Stimulated activated CD4-positive, alpha-beta T cell treated with anti-CD3 and anti-CD28 coated beads, Interleukin-4, amount 100 ng/mL, for 1 hour (primary cell): ENCODE data around the gene FTCD.
"Not testable (repeated sequence)": the region's sequence is repeated elsewhere in the genome, so short reads cannot be mapped to it uniquely, and the experiment has no call there.

Experiments used
- DNase-seq: peaks from one replicate; pipeline ENCODE4 v3.0.0-alpha.2; 2020

Gene FTCD

DNA sequence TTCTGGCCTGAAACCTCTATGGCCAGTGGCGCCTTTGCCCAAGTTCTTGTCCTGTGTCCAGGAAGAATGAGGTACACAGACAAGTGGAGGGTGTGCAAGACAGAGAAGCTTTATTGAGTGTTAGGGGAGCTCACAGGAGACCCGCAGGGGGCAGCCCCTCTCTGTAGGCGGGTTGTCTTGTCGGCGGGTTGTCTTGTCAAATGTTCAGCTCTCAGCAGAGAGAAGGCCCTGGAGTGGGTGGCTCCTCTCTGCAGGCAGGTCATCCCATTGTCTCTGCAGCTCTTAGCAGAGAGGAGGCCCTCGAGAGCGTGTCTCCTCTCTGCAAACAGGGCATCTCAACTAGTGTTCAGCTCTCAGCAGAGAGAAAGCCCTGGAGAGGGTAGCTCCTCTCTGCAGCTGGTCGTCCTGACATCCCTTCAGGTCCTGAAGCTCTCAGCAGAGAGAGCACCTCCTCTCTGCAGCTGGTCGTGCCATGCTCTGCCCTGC is 46.5 kb downstream of the FTCD start:
- no peak for DNase-seq

DNA sequence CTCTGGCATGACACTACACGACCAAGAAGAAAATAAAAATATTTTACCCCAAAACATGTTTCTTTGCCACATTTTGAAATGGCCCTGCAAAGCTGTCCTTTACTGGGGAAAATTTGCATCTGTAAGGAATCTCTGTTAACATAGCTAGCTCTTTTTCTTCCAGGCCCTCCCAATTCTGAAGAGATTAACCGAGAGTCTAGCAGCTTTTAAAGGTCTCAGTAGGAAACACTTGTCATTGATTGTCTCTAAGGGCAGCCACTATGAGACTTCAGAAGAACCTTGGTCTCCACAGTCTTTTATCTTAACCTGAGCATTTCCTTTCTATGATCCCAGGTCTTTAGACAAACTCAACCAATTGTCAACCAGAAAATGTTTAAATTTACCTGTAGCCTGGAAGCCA is 48.0 kb downstream of the FTCD start:
- not testable (repeated sequence) for DNase-seq

DNA sequence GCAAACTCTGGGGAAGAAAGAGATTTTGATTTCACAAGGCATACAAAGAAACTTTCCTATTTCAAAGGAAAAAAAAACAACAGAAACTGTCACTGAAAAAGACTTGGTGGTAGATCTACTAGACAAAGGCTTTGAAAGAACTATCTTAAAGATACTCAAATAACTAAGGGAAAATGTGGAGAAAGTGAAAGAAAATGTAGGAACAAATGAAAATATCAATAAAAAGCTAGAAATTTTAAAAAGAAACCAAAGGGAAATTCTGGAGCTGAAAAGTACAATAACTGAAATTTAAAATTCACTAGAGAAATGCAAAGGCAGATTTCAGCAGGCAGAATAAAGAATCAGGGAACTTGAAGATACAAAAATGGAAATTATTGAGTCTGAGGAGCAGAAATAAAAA is 51.3 kb downstream of the FTCD start:
- no peak for DNase-seq

DNA sequence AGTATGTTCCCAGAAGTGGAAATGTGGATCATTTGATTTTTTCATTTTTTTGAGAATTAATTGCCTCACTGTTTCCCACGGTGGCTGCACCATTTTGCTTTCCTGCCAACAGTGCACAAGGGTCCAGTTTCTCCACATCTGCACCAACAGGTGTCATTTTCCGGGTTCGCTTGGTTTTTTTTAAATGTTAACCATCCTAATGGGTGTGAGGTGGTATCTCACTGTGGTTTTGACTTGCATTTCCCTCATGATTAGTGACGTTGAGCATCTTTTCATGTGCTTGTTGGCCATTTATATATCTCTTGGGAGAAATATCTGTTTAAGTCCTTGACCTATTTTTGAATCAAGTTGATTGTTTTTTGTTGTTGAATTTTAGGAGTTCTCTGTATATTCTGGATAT is 54.5 kb downstream of the FTCD start:
- DNase-seq: no peak

DNA sequence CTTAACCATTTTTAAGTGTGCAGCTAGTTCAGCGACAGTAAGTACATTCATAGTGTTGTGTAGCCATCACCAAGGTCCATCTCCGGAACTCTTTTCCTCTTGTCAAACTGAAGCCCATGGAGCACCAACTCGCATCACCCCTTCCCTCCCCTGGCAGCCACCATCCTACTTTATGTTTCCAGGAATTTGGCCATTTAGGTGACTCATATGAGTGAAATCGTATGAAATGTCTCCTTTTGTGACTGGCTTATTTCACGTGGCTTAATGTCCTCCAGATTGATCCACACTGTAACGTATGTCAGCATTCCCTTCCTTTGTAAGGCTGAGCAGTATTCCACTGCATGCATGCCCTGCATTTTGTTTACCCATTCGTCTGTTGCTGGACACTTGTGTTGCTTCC is 55.0 kb downstream of the FTCD start:
- no peak for DNase-seq

DNA sequence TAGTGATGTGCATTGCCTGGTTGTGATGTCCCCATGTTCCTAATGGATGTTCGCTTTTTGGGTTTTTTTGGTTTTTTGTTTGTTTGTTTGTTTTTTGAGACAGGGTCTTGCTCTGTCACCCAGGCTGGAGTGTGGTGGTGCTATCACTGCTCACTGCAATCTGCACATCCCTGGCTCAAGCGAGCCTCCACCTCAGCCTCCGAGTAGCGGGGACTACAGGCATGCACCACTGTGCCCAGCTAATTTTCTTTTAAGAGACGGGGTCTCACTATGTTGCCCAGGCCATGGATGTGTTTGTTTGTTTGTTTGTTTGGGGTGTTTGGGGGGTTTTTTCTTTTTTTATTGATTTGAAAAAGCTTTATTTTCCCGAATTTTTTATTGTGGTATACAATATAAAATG is 55.4 kb downstream of the FTCD start:
- DNase-seq: no peak

DNA sequence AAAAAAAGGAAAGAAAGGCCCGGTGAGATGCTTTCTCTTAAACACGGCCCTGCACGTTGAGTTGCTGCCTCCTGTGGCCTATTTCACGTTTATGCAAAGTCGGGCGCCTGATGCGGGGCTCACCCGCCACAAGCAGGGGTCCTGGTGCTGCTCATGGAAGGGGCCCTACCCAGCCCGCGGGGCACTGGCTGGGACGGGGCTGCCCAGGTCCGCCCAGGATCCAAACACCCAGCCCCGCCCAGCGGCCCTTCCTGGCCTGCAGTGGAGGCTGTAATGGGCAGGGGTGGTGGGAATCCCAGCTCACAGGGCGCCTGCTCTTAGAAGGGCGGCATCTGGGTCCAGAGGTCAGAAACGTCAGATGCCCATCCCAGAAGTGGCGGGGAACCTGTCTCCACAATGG is 55.9 kb downstream of the FTCD start:
- no peak for DNase-seq

DNA sequence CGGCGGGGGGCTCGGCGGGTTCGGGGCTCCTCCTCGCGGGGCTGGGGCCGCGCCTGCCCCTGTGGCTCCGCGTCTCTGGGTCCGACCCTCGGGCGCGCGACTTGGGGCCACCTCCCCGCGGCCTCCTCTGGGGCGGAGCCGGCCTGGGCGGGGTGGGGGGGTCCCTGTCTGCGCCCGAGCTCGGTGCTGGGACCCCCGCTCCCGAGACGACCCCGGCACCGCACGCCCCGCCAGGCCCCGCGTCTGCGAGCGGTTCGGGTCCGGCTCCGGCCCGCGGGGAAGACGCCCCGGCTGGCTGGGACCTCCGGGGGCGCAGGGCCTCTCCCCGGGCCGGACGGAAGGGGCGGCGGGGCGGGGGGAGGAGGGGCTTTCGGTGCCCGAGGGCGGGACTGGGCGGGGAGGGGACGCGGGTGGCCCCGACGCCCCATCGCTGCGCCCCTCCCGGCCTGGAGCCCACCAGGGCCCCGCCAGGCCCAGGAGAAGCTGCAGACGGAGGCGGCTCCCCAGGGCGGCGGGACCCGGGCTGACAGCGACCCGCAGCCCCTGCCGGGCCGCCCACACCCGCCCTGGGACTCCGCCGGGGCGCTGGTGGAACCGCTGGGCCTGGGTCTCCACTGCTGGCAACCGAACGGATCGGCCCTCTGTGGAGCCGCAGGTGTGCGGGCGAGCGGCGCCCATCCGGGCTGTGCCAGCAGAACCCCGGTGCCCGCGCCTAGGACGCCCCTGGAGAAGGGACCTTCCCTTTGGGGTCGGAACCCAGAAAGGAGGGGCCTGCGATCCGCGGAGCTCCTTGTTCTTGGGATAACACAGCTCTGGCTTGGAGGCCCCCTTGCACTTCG is 56.9 kb downstream of the FTCD start:
- DNase-seq: no peak

DNA sequence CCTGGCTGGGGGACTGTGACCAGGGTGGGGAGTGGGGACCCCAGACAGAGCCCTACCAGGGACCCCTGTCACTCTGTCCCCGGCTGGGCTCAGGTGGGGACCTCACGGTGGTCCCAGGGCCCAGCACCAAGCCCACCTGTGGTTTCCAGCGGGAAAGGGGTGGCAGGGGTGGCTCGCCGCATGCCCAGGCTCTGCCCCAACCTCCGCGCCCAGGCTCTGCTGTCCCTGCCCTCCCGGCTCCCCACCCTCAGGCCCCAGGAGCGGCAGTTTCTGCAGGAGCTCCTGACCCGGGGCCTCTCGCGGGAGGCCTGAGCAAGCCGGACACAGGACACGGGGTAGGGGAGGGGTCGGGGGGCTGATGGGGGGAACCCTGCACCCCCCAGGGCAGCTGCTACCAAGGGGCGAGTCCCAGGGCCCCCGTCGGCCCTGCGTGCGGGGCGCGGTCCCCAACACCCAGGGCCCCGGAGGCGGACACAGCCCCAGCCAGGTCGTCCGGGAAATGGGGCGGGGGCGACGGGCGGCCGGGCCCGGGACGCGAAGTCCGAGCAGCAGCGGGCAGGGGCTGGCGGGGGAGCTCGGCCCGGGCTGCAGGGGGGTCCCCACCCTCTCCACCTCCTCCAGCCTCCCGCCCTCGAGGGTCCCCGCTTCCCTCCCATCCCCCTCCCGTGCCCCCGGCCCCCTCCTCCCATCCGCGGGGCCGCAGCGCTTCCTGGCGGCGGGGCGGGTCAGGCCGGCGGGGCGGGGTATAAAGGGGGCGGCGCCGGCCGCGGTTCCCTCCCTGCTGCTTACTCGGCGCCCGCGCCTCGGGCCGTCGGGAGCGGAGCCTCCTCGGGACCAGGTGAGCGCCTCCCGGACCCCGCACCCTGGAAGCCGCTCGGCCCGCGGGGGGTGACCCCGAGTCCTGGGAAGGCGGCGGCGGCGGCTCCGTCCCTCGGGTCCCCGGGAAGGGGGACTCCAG is 57.8 kb downstream of the FTCD start, which contains the start of gene COL6A2:
TSS of gene COL6A2 (plus strand) at position 777 of the 958 bp plus-strand sequence.
- DNase-seq: peak; percentile 67

DNA sequence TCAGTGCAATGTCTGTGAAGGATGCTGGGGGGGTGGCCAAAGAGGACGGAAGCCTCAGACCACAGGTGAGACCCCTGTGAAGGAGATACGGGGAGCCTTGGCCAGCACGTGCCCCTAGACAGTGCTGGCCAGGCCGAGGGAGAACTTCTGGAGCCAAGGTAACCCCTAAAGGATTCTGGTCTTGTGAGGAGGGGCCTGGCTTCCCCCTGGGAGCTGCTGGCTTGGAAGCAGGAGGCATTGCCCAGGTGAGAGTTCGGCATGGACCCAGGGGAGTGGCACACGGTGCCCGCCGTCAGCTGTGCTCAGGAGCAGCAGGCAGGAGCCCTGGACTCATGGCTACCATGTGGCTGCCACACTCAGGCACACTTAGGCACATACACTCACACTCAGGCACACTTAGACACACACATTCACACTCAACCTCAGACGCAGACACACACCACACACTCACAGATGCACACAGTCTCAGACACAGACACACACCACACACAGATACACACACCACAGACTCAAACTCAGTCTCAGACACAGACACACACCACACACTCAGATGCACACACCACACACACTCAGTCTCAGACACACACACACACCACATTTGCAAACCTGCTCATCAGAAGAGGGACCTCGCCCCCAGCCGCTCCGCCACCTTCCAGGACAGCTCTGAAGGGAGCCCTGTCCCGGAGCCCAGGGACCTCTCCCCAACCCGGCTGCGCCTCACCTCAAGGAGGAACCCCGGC is 58.6 kb downstream of the FTCD start:
- no peak for DNase-seq

DNA sequence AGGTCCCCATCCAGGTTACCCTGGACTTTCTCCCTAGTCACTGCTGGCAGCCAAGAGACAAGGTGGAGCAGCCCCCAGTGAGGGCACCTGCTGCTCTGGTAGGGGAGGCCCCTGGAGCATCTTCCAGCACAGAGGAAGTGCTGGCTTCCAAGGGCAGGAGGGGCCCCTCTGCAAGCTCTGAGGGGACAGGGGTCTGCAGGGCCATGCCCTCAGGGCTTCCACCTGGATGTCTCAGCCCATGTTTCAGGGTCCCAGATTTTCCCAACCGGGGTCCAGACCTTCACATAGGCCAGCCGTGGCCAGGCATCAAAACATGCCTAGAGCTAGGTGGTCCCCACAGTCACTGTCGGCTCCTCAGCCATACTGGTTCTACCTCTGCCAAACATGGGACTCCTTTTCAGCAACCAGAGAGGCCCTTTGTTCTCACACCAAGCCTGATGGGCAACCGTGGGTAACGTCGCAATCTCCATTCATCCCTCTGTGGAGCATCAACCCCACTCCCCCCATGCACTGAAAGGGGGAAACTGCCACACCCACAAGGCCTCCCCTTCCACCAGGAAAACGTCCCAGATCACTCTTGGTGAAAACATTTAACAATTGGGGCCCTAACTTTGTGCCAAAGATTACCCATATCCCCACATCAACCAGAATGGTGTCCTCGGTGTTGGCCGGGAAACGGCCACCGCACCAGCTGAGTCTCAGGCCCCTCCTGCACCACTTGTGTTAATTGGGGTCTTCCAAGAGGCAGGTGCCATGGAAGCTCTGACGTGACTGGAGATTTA is 59.4 kb downstream of the FTCD start:
- no peak for DNase-seq

DNA sequence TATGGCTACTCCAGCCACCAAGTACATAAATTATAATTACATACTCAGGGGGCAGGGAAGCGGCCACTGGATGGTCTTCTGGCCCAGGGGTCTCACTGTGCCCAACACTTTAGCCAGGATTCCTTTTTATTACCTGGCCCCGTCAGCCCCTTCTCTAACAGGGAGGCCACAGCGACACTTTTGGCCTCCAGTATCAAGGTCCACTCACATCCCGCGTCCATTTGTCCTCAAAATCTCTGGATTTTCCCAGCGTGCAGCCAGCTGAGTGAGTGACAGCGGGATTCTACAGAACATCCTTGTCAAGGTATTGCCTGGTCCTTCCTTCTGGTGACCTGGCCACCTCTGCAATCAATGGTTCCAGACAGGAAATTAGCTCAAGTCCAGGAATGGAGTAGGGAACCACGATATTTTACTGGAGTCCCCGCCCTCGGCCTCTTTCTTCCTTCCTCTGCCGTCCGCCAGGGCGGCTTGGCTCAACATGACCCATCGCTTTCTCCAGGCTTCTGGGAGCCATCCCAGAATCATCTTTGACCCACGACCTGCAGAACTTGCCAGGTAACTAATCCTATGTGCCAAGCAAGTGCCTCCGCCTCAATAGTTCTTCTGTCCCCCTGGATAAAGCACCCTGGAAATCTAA is 60.2 kb downstream of the FTCD start:
- no peak for DNase-seq

DNA sequence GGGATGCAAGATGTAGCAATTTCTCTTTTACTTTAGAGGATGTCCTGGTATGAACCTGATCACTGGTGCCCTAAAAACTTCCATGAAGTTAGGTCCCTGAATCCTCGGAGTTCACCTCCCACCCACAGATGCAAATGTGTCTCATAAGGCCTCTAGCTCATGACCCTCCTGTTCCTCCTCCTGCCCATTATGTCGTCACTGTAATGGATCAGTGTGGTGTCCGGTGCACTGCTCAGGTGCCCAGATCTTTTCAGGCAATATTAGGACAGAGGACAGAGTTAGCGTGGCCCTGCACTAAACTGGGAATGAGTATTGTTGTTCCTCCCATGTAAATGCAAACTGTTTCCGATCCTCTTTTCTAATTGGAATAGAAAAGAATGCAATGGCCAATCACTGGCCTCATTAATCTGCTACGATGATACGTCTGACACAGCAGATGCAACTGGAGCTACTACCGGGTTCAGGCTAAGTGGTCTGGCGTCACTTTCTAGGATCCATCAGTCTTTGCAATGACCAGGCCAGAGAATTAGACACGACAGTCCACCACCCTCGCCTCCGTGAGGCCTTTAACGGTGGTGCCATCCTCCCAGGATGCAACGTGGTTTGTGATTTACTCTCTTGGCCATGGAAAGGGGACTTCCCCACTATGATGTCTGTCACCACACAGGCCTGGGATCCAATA is 60.8 kb downstream of the FTCD start:
- DNase-seq: no peak

DNA sequence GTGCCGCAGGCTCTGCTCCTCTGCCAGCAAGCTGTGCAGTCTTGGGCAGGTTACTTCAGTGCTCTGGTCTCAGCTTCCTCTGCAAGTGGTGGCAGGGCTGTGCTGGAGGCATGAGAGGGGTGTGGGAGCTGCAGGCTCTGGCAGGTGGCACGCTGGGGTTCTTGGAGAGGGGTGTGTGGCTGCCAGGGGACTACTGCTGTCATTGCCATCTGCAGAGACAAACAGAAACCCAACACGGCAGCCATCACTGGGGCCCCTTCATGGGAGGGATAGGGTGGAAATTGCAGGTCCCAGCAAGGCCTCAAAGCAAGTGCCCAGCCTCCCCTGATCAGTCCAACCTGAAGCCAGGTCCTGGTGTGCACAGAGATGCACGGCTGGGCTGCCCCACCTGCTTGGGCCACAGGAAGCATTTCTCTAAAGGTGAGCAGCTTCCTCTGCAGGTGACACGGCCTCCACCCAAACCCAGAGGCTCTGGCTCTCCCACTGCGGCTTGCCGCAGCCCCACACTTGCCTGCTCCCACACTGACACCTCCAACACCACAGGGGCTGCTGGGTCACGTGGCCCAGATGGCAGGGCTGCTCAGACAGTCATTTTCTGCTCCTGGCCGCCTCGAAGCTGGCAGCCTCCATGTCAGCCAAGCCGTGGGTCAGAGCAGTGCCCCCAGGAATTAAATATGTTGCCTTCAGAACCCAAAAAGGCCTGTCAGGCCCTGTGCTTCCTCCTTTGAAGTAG is 61.5 kb downstream of the FTCD start:
- no peak for DNase-seq

DNA sequence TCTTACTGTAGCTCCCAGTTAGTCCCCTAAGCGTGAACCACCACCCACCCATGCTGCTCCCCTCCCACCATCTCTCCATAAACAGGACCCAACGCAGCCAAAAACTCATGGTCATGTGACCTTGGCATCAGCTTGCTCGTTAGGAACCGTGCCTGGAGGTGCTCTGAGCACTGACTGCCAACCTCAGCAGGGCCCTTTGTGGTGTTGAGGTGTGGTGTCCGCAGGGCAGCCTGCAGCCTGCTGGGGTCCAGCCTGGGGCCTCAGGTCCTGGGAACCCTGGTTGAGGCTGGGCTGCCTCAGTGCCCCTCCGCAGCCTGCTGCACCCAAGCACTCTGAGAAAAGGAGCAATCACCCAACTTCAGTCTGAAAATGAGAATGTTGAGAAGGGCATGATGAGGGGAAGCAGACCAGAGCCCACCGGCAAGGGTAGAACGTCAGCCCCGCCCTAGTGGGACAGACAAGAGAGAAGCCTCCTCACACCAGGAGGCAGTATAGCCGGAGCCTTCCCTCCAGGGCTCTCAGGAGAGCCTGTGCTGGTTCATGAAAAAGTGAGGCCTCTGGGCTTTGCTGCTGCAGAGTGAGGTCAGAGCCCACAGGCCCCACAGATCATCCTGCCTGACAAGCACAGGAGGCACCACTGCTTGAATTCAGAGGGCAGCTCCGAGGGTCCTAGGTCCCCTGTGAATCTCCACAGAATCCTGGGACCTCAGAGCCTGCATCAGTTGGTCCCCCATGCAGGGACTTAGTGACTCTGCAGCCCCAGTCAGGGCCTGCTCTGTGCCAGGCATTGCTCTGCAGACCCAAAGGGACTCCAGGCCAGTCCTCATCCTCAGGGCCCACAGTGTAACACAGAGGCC is 62.3 kb downstream of the FTCD start:
- DNase-seq: no peak

DNA sequence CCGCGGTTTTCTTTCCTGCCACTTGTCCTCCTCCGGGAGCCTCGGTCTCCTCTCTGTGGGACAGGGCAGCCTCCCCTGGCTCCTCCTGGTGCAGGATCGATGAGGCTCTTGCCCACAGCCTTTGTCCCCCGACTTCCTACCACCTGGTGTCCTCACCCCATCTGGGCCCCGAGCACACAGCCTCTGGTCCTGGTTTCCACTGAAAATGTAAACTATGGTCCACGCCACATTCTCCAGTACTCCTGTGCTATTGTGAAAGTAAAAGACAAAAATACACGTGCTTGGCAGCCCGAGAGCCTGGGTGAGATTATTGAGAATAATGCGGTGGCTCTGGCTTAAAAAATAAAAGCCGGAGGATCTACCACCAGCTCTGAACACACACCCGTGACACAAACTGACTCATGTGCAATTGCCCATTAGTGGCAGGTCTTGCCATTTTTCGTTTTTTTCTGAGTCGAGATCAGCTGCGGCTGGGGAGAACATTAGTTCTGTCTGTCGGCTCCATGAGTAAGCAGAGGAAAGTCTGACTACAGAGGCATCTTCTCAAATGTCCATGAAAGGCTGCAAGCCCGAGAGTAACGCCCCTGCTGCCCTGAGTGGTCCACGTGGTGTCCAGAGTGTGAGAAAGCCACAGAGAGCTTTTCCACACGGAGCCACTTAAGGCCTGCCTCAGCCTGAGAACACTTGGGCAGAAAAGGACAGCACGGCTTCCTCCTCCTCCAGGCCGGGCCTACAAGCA is 63.2 kb downstream of the FTCD start:
- DNase-seq: no peak

DNA sequence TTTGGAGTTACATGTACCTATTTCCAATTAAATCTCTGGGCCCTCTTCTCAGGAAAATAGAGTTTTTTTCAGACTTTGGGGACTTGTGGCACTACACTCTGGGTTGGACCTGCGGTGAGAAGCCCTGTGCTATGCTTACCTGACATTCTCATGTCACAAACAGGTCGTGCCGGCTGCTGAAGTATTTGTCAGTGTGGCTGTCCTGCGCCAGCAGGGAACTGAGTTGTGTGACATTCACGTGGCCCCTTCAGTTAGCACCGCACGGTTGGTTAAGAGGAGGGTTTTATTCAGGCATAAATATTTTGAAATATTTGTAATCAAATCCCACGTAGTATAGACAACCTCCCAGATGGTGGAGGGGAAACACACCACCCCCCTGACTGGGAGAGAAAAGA is 63.8 kb downstream of the FTCD start:
- DNase-seq: no peak

DNA sequence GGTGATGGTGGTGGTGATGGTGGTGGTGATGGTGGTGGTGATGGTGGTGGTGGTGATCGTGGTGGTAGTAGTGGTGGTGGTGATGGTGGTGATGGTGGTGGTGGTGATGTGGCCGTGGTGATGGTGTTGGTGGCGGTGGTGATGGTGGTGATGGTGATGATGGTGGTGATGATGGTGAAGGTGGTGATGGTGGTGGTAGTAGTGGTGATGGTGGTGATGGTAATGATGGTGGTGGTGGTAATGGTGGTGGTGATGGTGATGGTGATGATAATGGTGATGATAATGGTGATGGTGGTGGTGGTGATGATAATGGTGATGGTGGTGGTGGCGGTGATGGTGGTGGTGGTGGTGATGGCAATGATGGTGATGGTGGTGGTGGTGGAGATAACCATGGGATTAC is 64.3 kb downstream of the FTCD start:
- DNase-seq: no peak

DNA sequence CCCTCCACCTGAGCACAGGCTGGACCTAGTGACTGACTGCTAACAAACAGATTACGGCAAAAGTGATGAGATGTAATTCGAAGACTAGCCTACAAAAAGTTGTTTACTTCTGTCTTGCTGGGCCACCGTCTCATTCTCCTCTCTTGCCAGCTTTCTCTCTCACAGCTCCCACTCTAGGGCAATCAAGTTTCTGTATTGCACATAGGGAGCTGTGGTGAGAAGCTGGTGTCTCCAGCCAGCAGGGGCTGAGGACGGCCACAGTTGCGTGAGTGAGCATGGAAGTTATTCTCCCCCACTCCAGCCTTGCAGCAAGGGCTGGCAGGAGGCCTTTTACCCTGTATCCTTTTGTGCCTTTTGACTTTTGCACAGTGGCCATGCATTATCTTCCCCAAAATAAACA is 66.1 kb downstream of the FTCD start:
- no peak for DNase-seq
